GM08714 (cell line): ENCODE measurements around the gene SLC4A2.

Experiments
- H3K4me3 ChIP-seq: fragments of 200-500 bp; sonication (Bioruptor generic); 2 replicates; pipeline ENCODE4 v1.5.1; 2014; ENCODE audit warnings: mild to moderate bottlenecking, low read length, inconsistent platforms
- ZNF274 ChIP-seq: IDR thresholded peaks from 2 replicates; pipeline ENCODE4 v1.6.1; 2012; ENCODE audit warnings: mild to moderate bottlenecking, low read depth, low read length

SLC4A2 gene

DNA sequence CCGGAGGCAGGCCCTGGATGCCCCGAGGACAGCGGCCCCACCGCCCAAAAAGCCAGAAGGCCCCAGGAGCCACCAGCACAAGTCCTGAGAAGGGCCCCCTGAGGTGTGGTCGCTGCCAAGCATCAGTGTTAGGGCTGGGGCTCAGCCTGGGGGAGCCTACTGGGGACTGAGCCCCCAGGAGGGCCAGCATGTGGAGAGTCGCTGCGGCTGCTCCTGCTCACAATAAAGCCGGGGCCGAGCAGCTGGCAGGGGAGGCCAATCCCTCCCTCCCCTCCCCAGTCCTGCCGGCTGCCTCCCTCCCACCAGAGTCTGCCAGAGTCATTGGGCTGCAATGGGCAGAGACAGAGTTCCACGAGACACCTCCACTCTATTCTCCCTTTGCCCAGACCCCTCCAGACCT is 14.1 kb upstream of the SLC4A2 start:
- TF ChIP-seq ZNF274, result no peak
- H3K4me3 ChIP-seq, result no peak overlapping the region

DNA sequence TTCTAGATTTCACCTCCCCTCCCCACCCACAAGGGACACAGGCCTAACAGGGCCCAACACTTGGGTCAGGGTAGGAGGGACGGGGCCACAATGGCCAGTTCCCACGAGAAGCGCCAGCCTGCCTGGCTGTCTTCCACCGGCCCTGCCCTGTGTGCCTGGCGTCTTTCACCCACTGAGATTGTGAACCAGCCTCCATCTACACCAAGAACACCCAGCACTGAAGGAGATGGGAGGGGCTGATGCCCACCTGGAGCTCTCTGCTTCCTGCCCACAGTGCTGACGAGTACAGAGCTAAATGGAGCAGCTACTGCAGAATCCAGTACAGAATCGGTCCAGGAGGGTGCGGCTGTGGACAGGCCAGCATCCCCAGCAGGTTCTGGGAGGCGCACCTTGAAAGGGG is 13.4 kb upstream of the SLC4A2 start:
- H3K4me3 ChIP-seq, result no peak overlapping the region
- no peak for TF ChIP-seq ZNF274

DNA sequence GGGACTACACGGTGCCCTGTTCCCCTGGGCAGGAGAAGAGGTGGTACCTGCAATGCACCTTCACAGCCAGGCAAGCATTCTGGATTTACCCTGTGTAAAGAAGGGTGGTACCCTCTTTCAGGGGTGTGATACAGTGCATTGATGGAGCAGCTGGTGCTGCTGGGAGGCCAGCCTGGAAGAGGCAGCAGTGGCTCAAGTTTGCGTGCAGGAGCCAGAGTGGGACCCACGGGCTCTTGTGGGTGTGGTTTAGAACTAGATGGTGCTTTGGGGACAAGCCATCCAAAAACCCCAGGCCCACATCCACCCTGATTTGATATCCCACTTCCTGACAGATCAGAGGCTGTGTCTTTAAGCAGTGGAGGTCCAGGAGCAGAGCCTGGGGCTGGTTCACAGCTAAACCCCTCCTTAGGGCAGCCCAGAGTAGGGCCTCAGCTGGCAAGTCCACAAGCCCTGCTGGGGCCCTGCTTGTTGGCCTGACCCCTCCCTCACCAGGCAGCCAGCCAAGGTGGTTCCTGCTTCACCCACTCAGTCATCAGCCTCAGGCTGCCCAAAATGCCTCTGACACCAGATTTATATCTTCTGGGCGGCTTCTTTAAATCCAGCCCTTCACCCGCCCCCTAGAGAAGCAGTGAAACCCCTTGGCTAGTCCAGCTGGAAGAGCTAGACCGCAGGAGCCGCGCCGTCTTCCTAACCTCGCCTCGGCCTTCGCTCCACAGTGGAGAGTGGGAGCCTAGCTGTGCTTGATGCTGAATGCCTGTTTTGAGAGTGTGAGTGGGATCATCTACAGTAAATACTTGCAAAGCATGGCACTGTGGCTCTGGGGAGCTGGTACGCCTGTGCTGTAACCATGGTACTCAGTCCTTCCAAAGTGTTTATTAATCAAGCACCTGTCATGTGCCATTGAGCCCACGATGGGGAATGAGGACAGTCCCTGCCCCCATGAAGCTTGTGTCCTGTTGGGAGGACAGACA is 12.5 kb upstream of the SLC4A2 start:
- no peak for TF ChIP-seq ZNF274
- no peak overlapping the region for H3K4me3 ChIP-seq

DNA sequence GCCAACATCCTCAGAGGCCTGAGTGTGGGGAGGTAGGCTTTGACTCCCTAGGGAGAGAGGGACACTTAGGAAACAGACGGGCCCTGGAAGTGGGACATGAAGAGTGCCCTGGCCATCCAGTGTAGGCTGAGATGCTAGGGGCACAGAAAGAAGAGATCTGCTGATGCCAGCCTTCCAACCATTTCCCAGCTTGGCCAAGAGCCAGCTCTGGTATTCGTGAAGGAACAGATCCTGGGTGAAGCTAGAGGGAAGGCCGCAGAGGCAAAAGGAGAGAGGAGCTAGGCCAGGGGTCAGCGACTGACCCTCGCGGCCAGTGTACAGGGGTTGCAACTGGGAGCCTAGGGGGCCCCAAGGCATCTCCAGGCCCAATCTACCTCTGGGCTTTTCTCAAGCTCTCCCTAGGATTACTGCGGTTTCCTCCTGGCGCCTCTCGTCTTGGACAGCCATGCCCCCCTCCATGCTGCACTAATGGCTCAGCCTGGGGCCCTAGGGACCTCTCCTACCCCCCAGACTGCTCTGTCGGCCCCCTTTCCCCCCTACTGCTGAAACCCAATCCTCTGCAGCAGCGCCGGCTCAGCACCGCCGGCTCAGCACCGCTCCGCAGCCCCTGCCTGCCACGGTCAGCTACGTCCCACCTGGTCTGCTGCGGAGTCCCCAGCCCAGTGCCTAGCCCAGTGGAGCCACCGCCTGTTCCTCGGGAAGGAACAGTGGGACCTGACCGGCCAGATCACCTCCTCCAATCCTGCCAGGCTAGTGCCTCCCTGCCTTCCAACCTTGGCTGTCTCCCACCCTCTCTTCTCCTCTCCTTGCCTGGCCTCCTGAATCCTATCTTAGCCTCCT is 11.2 kb upstream of the SLC4A2 start, which contains the start of gene ASIC3:
TSS of gene ASIC3 (plus strand) at position 556 of the 840 bp plus-strand sequence. CDS start 355 bp downstream, outside the sequence.
- no peak for TF ChIP-seq ZNF274
- H3K4me3 ChIP-seq, result no peak within 1 kb of the TSS

DNA sequence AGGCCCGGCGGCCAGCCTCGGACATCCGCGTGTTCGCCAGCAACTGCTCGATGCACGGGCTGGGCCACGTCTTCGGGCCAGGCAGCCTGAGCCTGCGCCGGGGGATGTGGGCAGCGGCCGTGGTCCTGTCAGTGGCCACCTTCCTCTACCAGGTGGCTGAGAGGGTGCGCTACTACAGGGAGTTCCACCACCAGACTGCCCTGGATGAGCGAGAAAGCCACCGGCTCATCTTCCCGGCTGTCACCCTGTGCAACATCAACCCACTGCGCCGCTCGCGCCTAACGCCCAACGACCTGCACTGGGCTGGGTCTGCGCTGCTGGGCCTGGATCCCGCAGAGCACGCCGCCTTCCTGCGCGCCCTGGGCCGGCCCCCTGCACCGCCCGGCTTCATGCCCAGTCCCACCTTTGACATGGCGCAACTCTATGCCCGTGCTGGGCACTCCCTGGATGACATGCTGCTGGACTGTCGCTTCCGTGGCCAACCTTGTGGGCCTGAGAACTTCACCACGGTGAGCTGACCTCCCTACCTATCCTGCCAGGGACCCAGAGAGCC is 10.4 kb upstream of the SLC4A2 start:
- TF ChIP-seq ZNF274, result no peak
- H3K4me3 ChIP-seq, result no peak overlapping the region

DNA sequence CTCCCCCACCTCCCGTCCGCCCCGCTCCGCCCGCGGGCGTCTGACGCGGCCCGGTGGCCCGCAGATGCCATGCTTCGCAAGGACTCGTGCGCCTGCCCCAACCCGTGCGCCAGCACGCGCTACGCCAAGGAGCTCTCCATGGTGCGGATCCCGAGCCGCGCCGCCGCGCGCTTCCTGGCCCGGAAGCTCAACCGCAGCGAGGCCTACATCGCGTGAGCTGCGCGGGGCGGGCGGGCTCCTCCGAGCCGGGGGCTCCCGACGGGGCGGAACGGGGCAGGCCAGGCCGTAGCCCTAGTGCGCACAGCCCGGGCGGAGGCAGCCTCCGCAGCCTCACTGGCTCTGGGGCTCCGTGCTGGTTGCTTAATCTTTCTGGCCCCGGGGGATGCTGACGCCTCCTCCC is 8.3 kb upstream of the SLC4A2 start:
- no peak for TF ChIP-seq ZNF274
- H3K4me3 ChIP-seq, result no peak overlapping the region

DNA sequence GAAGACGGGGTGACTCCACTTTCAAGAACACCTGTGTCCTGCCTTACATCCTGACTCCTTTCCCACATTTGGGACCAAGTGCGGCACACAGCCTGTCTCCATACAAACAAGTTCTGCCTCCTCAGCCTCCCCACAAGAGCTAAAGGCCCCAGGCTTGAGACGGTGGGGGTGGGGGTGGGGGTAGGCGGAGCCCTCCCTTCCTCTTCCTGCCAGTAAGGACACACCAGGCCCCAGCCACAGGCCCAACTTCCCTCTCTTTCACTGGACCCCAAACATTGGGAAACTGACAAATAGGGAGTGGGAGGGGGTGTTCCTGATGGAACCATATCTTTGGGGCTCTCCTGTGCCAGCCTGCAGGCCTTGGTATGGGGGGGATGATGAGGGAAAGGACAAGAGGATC is 6.3 kb upstream of the SLC4A2 start:
- no peak for TF ChIP-seq ZNF274
- no peak overlapping the region for H3K4me3 ChIP-seq

DNA sequence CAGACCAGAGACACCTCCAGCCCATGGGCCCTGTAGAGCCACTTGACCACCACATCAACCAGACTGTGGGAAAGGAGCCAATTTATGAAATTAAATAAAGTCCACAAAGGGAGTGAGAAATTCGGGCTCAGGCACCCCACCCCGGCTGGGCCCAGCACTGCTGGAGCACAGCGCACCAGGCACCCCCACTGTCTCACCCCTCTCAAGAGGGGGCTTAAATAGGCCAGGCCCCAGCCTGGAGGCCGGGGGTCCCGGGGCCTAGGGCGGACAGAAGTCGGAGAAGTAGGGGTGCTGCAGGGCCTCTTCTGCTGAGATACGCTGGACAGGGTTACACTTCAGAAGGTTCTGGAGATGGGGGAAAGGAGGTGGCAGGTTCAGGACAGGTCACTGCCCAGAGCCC is 5.6 kb upstream of the SLC4A2 start:
- no peak overlapping the region for H3K4me3 ChIP-seq
- no peak for TF ChIP-seq ZNF274

DNA sequence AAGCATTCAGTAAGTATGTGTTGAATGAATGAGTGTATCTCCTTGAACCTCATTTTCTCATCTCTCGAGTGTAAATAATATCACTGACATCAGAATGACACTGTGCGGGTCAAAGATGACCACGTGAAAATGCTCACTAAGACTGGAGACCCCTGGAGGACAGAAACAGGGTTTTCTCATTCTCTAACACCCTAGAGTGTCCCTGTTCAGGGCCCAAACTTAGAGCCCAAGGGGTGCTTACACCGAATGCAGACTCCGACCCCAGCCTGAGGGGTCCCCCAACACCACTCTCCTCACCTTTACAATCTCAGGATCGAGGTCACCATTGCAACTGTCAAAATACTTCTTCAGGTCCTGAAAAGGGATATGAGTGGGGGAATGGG is 3.1 kb upstream of the SLC4A2 start:
- no peak overlapping the region for H3K4me3 ChIP-seq
- no peak for TF ChIP-seq ZNF274

DNA sequence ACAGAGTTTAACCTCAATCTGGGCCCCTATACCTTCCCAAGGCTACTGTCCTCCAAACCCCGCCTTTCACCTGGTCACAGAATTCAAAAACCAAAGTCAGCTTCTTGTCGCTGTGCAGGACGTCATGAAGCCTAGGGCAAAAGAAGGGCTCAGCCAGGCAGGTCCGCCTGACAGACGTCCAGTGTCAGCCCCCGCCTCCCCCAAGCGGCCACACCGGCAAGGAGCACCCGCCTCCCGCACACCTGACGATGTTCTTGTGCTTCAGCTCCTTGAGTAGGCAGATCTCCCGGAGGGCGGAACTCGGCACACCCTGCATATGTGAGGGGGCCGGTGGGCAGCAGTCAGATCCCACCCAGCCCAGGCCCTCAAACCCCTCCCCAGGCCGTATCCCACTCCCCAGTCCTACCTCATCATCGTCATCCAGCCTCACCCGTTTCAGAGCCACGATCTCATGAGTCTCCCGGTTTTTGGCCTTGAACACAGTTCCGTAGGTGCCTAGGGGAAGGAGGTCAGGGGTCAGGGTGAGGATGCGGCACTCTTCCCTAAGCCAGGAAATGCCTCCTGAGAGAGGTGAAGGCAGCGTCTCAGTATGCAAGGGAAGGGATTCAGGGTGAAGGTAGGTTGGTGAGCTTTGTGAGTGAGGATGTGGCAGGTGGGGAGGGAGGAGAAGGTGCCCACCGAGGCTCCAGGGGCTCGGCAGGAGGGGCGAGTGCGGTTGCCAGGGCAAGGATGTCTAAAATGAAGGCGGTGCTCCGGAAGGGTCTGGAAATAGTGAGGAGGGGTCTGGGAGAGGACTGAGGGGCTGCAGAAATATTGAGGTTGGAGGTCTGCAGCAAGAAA is 2.5 kb upstream of the SLC4A2 start:
- H3K4me3 ChIP-seq, result peak overlapping the region; percentile 79
- no peak for TF ChIP-seq ZNF274

DNA sequence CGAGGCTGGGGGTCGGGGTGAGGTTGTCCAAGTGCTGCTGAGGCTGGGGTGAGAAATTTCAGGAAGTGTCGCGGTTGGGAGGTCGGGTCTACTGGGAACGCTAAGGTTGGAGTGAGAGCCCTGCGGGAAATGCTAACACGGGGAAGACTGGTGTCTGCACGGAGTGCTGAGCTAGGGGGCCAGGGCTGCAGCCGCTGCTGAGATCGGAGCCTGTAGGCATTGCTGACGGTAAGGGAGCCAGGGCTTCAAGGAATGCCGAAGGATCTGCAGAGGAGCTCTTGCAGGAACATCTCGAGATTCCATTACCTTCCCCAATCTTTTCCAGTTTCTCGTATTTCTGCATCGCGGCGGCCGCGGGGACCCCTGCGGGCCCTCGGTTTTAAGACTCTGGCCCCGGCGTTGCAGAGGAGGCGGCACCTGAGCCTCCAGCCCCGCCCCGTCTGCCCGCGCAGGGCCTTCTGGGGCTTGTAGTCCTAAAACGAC is 1.8 kb upstream of the SLC4A2 start, which contains the start of gene CDK5:
TSS of gene CDK5 (minus strand) at position 392 of the 483 bp plus-strand sequence. CDS start at position 343, 49 bp downstream.
- H3K4me3 ChIP-seq, result peak within 1 kb of the TSS; percentile 79
- no peak for TF ChIP-seq ZNF274

DNA sequence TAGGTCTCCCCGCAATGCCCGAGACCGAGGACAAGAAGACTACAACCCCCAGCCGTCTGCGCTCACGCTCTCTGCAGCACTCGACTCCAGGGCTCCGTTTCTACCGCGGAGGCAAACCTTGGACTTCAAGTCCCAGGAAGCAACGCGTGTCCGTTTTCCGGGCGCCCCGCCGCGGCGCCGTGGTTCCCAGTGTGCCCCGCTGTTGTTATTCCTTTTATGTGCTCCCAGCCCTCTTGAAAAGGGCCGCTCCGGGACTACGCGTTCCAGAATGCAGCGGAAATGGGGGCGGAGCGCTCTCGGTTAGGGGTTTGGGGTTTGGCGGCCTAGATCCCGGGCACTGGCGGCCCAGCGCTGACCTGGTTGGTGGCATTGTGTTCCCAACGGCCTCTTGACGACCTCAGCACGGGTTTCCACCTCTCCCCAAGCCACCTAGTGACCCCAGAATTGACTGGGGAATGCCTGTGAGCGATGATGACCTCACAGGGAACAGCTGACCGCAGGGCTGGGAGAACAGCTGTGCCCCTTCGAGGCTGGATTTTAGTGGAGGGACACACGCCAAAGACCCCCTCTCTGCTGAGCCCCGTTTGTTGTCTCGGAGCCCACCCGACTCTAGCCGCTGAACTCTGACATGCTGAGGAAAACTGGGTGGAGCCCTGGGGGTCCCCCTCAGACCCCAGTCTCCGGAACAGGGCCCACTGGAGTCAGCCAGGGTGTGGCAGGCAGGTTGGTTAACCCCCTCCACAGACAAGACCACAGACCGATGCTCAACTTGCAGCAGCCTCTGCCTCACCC is 1.2 kb upstream of the SLC4A2 start:
- TF ChIP-seq ZNF274, result no peak
- H3K4me3 ChIP-seq, result peak overlapping the region; percentile 55; the same call in 1 of the 2 replicates

DNA sequence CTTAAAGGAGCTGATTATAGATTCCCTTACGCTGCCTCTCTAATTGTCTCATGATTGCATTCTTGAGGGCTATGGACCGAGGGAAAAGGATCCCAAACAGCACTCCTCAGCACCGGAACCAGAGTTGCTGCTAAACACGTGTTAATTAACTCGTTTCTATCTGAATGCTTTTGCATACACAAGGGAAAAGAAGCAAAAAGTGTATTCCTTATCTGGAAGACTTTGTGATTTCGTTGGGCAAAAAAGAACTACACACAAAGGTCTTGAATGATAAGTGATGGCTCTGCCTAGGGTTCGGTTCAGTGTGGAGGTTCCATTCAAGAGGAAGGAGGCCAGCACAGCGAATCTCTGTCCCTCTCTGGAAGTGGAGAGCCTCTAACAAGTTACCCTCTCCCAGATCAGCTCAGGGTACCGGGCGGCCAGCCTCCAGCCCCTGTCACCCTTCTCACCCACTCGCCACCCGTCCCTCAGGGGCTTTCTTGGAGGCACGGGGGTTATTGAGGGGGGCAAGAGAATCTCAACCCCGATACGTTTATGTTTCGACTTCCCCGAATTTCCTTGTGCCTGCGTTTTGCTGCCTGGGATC is 515 bp upstream of the SLC4A2 start:
- peak overlapping the region; percentile 55; the same call in 1 of the 2 replicates for H3K4me3 ChIP-seq
- TF ChIP-seq ZNF274, result no peak
